ENCODE results near the gene ATAD3C.
A peak's percentile ranks its signal among the peaks of the same experiment; 100 is the strongest.
"Not testable (repeated sequence)": the region's sequence is repeated elsewhere in the genome, so short reads cannot be mapped to it uniquely, and the experiment has no call there.

Gene ATAD3C

DNA sequence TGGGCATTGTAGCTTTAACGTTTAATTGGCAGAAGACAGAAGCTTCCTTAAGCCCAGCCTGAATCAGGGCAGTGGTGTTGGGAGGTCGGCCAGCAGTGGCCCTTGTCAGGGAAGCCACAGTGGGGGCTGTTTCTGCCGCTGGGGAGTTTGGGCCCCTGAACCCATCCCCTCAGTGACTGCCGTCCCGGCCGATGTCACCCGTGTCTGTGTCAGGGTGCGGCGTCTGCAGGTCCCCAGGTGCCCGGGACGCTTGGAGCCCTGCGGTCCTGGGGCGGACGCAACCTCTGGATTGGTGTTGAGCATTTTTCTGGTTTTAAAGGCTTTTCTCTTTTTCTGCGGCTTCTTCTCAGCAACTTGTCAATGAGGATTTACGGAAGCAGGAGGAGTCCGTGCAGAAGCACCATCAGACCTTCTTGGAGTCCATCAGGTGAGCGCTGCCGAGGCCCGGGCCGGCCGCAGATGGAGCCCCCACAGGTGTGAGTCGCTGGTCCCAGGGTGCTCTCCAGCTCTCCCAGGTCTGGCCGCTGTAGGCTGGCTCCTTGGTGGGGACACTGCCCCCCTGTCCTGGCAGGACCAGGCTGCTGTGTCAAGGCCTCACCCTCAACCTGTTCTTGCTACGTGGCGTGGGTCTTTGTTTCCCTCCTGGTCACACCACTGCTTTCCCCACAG, 2.3 kb downstream of the ATAD3C start:
- no peak for DNase-seq

DNA sequence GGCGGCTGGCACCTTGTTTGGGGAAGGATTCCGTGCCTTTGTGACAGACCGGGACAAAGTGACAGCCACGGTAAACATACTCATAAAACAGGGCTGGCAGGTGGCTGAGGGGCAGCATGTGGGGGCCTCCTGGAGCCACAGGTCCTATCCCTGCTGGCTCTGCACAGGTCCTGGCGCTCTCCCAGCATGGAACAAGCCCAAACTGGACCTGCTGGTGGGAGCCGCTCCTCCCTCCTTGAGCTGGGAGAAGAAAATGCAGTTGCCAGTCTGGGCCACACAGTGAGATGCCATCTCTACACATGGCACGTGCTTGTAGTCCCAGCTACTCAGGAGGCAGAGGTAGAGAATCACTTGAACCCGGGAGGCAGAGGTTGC, 2.9 kb downstream of the ATAD3C start:
- DNase-seq = not testable (repeated sequence)

DNA sequence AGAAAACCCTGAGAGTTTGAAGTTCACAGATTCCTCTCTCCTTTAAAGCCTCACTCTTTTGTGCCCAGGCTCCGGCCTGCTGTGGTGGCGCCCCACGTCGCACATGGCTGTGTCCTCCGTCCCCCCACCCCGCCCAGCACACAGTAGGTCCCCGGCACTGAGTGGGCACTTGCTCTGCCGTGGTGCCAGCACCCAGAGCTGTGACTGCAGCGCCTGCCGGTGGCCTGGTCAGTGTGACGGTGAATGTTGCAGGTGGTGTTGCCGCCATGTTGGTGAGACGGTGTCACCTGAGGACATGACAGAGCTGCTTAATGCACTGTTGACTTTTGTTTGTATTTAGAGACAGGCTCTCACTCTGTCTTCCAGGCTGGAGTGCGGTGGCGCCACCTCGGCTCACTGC, 3.4 kb downstream of the ATAD3C start:
- DNase-seq = no peak

DNA sequence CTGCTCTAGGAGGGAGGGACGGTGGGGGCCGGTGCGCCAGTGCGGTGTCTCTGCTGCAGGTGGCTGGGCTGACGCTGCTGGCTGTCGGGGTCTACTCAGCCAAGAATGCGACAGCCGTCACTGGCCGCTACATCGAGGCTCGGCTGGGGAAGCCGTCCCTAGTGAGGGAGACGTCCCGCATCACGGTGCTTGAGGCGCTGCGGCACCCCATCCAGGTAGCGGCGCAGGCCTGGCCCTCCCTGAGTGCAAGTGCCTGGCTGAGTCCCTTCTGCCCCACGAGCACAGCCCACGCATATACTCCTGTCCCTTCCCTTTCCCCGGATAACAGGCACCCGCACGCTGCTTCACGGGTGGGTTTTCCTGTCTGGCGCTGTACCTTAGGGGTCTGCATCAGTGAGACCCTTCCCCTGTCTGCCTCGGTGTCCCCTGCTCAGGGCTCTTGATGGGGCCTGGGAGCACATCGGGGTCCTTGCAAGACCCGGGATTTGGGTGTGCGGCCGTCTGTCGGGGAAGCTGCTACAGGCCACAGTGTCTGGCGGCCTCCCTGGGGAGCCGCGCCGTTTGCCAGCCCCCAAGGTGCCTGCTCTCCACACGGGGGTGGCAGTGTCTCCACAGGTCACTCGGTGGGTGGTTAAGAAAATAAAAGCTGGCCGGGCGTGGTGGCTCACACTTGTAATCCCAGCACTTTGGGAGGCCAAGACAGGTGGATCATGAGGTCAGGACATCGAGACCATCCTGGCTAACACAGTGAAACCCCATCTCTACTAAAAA, 5.0 kb downstream of the ATAD3C start:
- not testable (repeated sequence) for DNase-seq

DNA sequence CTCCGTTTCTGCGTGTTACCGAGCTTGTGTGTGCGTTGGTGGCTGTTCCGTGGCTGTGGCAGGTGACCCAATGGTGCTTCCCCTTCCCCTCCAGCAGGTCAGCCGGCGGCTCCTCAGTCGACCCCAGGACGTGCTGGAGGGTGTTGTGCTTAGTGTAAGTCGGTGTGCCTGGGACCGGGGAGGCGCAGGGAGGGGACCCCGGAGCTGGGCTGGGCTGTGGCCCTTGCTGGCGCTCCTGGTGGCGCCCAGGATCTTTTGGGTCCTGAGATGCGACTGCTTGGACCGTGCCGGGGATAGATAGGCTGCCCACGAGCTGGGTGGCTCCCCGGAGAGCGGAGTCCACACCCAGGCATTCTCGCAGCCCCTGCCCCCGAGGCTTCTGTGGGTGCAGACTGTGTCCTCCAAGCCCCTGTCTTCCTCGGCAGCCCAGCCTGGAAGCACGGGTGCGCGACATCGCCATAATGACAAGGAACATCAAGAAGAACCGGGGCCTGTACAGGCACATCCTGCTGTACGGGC, 5.9 kb downstream of the ATAD3C start:
- no peak for DNase-seq

DNA sequence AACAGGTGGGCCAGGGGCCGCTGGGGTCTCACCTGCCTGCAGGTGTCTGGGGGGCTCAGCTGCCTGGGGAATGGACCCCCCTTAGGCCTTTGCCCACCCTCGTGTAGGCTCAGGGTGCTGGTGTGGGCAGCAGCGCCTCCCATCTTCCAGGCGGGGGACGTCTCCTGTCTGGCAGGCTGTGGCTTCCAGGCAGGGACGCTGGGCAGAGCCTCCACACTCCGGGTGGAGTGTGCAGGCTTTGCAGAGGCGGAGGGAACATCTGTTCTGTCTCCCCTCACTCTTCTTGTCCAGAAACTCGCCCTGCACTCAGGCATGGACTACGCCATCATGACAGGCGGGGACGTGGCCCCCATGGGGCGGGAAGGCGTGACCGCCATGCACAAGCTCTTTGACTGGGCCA, 6.4 kb downstream of the ATAD3C start:
- not testable (repeated sequence) for DNase-seq

DNA sequence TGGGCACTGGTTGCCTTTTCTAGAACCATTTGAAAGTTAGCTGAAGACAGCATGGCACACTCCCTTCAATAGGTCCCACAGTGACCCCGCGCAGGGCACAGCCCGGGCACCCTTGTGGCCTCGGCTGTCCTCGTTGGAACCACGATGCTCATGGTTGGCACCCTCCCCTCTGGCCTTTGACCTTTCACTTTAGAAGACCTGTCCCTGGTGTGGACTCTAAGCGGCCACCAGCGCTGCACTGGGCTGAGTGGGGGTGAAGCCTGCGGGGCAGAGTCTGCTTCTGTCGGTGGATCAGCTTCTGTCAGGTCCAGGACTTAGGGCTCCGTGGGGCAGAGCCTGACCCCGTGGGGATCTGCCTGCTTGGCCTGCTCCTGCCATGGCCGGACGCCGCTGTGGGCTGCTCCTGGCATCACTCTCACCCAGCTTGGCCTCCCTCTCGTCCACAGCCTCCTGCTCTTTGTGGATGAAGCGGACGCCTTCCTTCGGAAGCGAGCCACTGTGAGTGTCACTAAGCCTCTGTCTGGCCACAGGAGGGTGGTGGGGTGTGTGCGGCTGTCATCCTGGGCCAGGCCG, 7.3 kb downstream of the ATAD3C start:
- DNase-seq = not testable (repeated sequence)

DNA sequence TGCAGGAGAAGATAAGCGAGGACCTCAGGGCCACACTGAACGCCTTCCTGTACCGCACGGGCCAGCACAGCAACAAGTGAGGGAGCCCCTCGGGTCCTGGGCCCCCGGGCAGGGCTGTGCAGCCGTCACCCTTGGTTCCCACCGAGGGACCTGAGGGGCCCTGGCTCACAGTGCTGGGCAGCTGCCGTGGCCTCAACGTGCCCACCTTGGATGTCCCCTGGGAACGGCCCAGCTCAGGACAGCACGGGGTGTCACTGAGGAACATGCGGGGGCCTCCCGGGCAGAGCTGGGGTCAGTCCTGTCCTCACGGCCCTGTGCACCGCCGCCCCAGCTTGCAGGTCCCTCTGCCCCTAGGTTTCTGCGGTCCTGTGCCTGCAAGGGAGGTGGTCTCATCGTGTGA, 9.7 kb downstream of the ATAD3C start:
- DNase-seq = not testable (repeated sequence)

DNA sequence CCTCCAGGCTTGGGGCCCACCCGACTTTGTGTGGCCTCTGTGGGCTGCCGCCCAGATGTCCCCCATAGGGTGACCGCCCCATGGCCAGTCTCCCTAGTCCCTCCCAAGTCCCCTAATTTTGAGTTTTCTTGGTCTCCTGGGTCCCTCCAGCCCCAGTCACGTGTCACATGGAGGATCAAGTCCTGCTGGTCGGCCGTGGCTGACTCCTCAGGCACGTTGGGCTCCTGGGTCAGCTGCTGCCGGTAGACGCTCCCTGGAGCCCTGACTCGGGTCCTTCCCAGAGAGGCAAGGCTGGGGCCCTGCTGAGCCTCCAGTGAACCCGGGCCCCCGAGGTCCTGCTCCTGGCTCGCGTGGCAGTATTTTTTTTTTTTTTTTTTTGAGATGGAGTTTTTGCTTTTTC, 10.2 kb downstream of the ATAD3C start:
- DNase-seq = not testable (repeated sequence)

DNA sequence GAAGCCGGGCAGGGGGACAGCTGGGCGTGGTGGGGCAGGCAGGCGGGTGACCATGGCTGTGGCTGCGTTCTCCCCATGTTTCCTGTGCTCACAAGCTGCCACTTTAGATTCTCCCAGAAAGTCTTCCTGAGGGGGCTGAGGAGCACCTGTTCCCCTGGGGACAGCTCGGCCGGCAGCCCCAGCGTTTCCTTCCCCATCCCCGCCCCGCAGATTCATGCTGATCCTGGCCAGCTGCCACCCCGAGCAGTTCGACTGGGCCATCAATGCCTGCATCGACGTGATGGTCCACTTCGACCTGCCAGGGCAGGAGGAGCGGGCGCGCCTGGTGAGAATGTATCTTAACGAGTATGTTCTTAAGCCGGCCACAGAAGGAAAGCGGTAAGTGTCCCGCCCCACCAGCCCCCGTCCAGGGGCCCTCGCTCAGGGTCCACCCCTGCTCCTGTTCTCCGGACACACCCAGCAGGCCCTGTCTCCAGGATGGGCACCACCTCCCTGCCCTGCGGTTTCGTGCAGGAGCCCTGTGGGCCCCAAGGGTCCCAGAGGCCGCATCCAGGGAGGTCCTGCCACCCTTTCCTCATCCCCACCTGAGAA, 11.1 kb downstream of the ATAD3C start:
- no peak for DNase-seq

DNA sequence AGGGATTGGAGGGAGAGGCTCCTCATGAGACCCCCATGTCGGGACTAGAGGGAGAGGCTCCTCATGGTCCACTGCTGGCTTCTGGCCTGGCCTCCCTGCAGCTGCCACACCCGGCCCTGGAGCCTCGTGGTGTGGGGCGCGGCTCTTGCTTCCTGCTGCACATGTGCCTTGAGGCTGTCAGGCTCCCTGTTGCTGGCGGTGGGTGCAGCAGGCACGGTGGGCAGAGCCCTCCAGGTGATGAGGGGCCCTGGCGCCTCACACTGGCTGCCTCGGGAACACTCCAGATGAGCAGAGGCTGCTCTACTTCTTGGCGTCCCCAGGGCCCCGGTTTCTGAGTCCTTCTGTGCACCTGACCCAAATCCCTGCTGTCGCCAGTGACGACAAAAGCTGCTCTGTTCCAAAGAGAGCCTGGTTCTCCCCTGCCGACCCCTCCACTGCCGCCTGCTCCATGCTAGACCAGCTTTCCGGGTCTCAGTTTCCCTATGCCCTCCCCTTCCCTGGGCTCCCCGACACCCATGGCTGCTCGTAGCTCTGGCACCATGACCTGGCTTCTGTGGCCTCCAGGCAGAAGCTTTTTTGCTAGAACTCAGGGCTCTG, 12.3 kb downstream of the ATAD3C start:
- DNase-seq = peak; percentile 79

DNA sequence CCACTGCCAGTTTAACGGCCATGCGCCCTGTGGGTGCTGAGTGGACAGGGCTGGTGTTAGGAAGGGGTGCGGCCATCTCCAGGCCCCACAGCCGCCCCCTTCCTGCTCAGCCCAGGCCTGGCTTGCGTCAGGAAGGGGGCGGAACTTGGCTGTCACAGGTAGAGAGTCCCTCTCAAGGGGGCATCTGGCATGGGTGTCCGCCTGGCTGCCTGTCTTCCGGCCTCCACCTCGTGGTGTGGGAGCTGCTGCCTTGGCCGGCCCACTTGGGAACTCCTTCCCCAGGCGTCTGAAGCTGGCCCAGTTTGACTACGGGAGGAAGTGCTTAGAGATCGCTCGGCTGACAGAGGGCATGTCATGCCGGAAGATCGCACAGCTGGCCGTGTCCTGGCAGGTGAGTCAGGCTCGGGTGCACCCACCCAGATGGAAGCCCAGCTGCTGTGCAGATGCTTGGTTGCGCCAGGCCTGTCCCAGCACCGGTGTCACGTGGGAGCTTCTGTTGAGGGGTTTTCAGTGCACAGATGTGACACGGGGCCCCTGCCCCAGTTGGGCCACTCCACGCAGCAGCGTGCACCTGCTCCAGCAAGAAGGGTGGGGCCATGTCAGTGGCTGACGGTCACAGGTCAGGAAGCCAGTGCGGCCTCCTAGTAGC, 13.0 kb downstream of the ATAD3C start:
- DNase-seq = peak; percentile 97

DNA sequence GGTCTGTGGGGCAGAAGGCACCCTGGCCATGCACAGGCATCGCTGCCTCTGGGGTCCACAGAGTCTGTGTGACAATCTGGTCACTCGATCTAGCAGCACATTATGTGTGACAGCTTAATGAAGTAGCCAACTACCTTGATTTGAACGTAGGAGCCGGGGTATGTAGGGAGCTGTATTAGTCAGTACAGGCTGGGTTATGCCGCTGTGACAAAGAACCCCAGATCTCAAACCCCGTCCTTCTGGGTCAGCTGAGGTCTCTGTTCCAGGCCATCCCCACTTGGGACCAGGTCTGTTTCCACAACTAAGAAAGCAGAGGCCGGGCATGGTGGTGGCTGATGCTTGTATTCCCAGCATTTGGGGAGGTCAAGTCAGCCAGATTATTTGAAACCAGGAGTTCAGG, 13.8 kb downstream of the ATAD3C start:
- DNase-seq = no peak

DNA sequence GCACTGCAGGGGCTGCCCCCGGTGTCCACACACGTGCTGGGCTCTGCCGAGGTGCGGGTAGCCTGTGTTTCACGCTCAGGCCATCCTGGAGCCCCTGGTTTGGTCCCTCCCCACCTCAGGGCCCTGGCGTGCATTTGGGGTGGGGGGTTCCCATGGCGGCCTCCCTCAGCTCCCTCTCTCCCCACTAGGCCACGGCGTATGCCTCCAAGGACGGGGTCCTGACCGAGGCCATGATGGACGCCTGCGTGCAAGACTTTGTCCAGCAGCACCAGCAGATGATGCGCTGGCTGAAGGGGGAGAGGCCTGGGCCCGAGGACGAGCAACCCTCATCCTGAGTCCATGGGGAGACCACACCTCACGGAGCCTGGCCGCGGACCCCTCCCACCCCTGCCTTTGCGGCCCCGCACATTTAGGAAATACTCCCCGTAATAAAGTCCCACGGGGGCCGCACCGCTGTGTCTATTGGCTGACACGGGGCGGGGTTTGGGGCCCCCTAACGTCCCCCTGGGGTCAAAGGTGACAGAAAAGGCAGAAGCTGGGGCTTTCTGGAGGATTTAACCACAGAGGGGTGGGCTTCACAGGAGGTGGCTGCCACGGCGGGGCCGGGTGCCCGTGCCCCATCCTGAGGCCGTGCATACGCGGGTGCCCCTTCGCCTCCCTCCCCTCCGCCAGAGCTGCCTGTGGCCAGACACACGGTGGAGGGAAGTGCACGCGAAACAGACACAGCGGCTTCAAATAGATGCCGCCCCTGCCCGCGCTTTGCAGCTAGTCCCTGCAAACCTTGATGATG, 18.9 kb downstream of the ATAD3C start:
- DNase-seq = not testable (repeated sequence)

DNA sequence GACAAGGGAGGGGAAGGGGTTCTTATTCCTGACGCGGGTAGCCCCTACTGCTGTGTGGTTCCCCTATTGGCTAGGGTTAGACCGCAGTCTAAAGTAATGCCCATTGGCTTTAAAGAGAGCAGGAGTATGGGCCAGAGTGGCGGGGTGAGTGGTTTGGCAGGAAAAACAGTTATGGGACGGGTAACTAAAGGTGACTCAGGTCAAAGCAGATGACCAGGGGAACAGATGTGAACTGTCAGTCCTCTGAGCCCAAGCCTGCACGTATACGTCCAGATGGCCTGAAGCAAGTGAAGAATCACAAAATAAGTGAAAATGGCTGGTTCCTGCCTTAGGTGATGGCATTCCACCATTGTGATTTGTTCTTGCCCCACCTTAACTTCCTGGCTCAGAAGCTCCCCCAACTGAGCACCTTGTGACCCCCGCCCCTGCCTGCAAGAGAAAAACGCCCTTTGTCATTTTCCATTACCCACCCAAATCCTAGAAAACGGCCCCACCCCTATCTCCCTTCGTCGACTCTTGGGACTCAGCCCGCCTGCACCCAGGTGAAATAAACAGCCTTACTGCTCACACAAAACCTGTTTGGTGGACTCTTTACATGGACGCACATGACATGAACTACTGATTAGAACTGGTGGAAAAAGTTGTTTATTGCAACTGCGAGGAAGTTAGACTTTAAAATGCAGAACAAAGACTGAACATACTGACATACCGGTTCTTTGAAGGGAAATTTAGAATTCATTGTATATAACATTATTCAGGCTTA, 21.3 kb downstream of the ATAD3C start:
- DNase-seq = peak; percentile 68

DNA sequence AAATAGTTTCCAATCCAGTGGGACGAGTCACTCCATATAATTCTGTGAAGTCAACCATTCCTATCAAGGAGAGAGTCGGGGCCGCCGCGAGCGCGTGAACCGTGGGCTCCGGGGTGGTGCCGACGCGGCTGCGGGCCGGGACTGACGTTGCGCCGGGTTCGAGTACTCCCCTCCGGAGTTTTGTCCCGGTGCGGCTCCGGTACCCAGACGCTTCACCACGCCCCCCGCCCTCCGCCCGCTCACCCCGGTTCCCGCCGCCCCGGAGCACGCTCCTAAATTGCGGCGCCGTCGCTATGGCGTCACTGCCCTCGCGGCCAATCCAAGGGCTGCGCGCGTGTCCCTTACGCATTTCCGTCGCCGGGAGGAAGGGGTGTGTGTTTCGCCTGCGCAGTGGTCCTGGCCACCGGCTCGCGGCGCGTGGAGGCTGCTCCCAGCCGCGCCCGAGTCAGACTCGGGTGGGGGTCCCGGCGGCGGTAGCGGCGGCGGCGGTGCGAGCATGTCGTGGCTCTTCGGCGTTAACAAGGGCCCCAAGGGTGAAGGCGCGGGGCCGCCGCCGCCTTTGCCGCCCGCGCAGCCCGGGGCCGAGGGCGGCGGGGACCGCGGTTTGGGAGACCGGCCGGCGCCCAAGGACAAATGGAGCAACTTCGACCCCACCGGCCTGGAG, 22.0 kb downstream of the ATAD3C start, which contains the start of gene ATAD3B:
ATAD3B (plus strand) TSS at position 377 of the 664 bp plus-strand sequence; CDS start at position 497, 120 bp downstream.
- peak; percentile 98 for DNase-seq

DNA sequence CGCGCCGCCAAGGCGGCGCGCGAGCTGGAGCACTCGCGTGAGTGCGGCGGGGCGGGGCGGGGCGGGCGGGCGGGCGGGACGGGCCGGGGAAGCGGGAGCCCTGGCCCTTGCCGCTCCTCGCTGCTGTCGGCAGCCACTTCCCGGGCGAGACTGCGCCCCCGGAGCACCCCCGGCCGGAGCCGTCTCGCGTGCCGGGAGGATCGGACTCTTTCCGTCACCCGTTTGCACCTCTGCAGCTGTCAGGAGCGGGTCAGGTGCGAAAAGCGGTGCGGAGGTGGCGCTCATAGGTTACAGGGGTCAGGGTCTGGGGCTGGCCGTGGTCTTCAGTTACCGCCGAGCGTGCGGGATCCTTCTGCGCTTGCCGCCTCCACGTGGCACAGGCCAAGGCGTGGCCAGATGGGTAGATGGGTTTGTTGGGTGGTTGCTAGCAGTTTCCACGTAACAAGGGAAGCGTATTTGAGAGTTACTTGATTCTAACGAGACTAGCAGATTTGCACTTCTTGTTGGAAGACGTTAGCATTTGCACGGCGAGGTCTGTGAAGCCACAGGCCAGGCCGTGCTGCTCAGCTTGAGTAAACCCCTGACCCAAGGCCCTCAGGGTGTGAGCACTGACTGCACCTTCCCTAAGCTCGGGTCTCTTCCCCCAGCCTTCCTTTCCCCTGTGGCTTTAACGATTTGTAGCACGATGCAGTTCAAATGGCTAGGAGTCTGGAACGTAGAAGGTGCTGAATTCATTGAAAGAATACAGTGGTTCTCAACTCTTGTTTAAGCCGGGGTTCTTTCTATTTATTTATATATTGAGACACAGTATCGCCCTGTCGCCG, 22.8 kb downstream of the ATAD3C start:
- DNase-seq = peak; percentile 20

DNA sequence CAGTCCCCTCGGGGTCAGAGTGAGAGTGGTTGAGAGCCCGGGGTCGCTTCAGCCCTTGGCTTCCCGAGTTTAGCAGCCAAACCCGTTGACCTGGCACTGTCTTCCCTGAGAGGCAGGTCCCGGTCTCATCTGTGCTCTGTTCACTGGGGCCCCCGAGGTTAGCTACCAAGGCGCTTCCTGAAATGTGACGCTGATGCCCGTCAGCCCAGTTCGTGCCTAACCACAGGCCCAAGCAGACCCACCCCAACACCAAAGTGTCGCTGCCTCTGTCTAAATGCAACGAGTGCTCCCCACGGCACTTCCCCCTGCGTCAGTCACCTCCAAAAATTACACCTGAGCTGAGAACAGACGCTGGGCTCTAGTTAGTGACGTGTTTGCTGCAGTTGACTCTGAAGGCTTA, 26.5 kb downstream of the ATAD3C start:
- not testable (repeated sequence) for DNase-seq

DNA sequence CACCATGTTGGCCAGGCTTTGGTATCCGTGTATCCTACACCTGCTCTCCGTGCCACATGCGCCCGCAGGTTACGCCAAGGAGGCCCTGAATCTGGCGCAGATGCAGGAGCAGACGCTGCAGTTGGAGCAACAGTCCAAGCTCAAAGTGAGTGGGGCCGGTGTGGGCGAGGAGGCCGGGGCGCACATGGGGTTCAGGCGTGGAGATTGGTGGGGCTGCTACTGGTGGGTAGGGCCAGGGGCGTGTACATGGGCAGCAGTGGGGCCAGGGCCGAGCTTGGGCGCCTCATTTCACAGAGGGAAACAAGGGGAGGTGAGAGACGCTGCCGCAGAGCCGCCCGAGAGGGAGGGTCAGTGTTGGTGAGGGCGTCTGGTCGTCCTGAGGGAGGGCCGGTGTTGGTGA, 27.7 kb downstream of the ATAD3C start:
- DNase-seq = no peak

All from RPMI8226 (cell line).